Measurements from ENCODE around the gene CUBN. TPM values are rescaled to one million over a fixed set of nuclear protein-coding genes. Genes with fewer than 3 reads are reported as not detected.

CUBN gene
- total RNA-seq, 2 donors from 2014 or later: 0.75 to 1.3 TPM

GRCh38 chr10:17174626-17175025, 45.0 kb upstream of the CUBN start:
- no peak for DNase-seq
- Mint-ChIP-seq H3K4me1 (peaks cover 14% of the 10 kb centered on the region), H3K9me3 (no peaks in the 10 kb centered on the region), H3K27me3 (ENCODE audit: insufficient read depth) (no peaks in the 10 kb centered on the region), H3K36me3 (ENCODE audit: low read depth) (no peaks in the 10 kb centered on the region), H3K27ac (no peak overlapping the region), H3K4me3 (no peak overlapping the region)
- Histone ChIP-seq H3K9ac (ENCODE audit: extremely low read depth, low read length, poor library complexity, severe bottlenecking) (no peak overlapping the region), H3K9me3 (ENCODE audit: control insufficient read depth, low read length) (no peaks in the 10 kb centered on the region), H3K36me3 (ENCODE audit: control insufficient read depth, insufficient read depth, low read length) (no peaks in the 10 kb centered on the region), H3K27me3 (ENCODE audit: control insufficient read depth, insufficient read depth, low read length, poor library complexity, severe bottlenecking) (no peaks in the 10 kb centered on the region), H3K4me1 (ENCODE audit: control insufficient read depth, insufficient read depth, low read length) (peaks cover 3% of the 10 kb centered on the region), H3K27ac (ENCODE audit: low read depth, low read length) (no peak overlapping the region), H3K4me3 (ENCODE audit: low read length) (no peak overlapping the region)
- no peak for TF ChIP-seq CTCF (conservative IDR thresholded peaks at IDR 0.05)

- WGBS, 2 experiments (ENCODE audit: insufficient coverage in 1 of 2, insufficient read length in 1 of 2): 69 to 77% methylated on average over 4 of the region's 4 CpGs
- no peaks in the 10 kb centered on the region for H3K9me3 Mint-ChIP-seq
- Histone ChIP-seq H3K36me3 (ENCODE audit: control insufficient read depth, insufficient read depth, low read length) (no peaks in the 10 kb centered on the region), H3K4me1 (ENCODE audit: control insufficient read depth, insufficient read depth, low read length) (peaks cover 3% of the 10 kb centered on the region), H3K27ac (ENCODE audit: low read depth, low read length) (no peak overlapping the region), H3K9ac (ENCODE audit: extremely low read depth, low read length, poor library complexity, severe bottlenecking) (no peak overlapping the region), H3K9me3 (ENCODE audit: control insufficient read depth, low read length) (no peaks in the 10 kb centered on the region), H3K27me3 (ENCODE audit: control insufficient read depth, insufficient read depth, low read length, poor library complexity, severe bottlenecking) (no peaks in the 10 kb centered on the region), H3K4me3 (ENCODE audit: low read length) (no peak overlapping the region)
- peak; percentile 43 for DNase-seq
- no peak overlapping the region for H3K4me3 Mint-ChIP-seq
- no peaks in the 10 kb centered on the region for H3K36me3 Mint-ChIP-seq (ENCODE audit: low read depth)
- no peaks in the 10 kb centered on the region for H3K27me3 Mint-ChIP-seq (ENCODE audit: insufficient read depth)
- peaks cover 14% of the 10 kb centered on the region for H3K4me1 Mint-ChIP-seq
- no peak for TF ChIP-seq CTCF (conservative IDR thresholded peaks at IDR 0.05)
- H3K27ac Mint-ChIP-seq: peak overlapping the region; percentile 11
These were observed 41.6 kb upstream of the CUBN start for GRCh38 chr10:17171141-17171641.

GRCh38 chr10:17169803-17170202, 40.2 kb upstream of the CUBN start:
- WGBS, 2 experiments (ENCODE audit: insufficient coverage in 1 of 2, insufficient read length in 1 of 2): 94% methylated on average over 3 to 4 of the region's 4 CpGs
- Histone ChIP-seq H3K4me1 (ENCODE audit: control insufficient read depth, insufficient read depth, low read length) (peaks cover 3% of the 10 kb centered on the region), H3K27me3 (ENCODE audit: control insufficient read depth, insufficient read depth, low read length, poor library complexity, severe bottlenecking) (no peaks in the 10 kb centered on the region), H3K9ac (ENCODE audit: extremely low read depth, low read length, poor library complexity, severe bottlenecking) (no peak overlapping the region), H3K36me3 (ENCODE audit: control insufficient read depth, insufficient read depth, low read length) (no peaks in the 10 kb centered on the region), H3K27ac (ENCODE audit: low read depth, low read length) (no peak overlapping the region), H3K9me3 (ENCODE audit: control insufficient read depth, low read length) (no peaks in the 10 kb centered on the region), H3K4me3 (ENCODE audit: low read length) (no peak overlapping the region)
- peaks cover 8% of the 10 kb centered on the region for H3K4me1 Mint-ChIP-seq
- H3K4me3 Mint-ChIP-seq: no peak overlapping the region
- no peak overlapping the region for H3K27ac Mint-ChIP-seq
- DNase-seq: no peak
- peaks cover under 1% of the 10 kb centered on the region for H3K36me3 Mint-ChIP-seq (ENCODE audit: low read depth)
- no peak for TF ChIP-seq CTCF (conservative IDR thresholded peaks at IDR 0.05)
- peaks cover 1% of the 10 kb centered on the region for H3K9me3 Mint-ChIP-seq
- H3K27me3 Mint-ChIP-seq (ENCODE audit: insufficient read depth): no peaks in the 10 kb centered on the region

Data from endodermal cell (in vitro differentiated cells).